B cell (primary cell): ENCODE data around the gene ADGRF5.

ENCODE experiments used
- CTCF ChIP-seq: fragments of 200-600 bp; IDR thresholded peaks from one replicate; pipeline ENCODE4 v1.8.0; 2022; ENCODE audit warnings: antibody characterized with exemption, mild to moderate bottlenecking
- EZH2 ChIP-seq: IDR thresholded peaks from 2 replicates; pipeline ENCODE4 v1.6.1; 2012; ENCODE audit warnings: borderline replicate concordance, low read depth, mild to moderate bottlenecking, moderate library complexity, low read length; ENCODE audit not compliant: insufficient read depth, poor library complexity, severe bottlenecking

- TF ChIP-seq CTCF (no peak), EZH2 (no peak)
Measured at GRCh38 chr6:46937642-46938041, 15.9 kb upstream of the ADGRF5 start.
